Fibroblast of mammary gland (primary cell): ENCODE data around the gene MROH2A.
"Not testable (repeated sequence)": the region's sequence is repeated elsewhere in the genome, so short reads cannot be mapped to it uniquely, and the experiment has no call there.

Source experiments
- DNase-seq: peaks from one replicate; pipeline ENCODE4 v3.0.0-alpha.2; 2010; ENCODE audit warnings: low read depth
- H3K4me3 ChIP-seq: 2 replicates; pipeline ENCODE4 v1.5.1; 2011; ENCODE audit warnings: low read depth, mild to moderate bottlenecking, low read length, moderate library complexity; ENCODE audit not compliant: control insufficient read depth
- CTCF ChIP-seq: conservative IDR thresholded peaks from 2 replicates; pipeline ENCODE4 v1.5.1; 2011; ENCODE audit warnings: low read depth, low read length, inconsistent platforms; ENCODE audit not compliant: control insufficient read depth, insufficient read depth

MROH2A gene

GRCh38 chr2:233778030-233778429 lies at the start of gene MROH2A:
MROH2A (plus strand) TSS chr2:233778330; CDS start chr2:233779359, 1,029 bp downstream.
- H3K4me3 ChIP-seq, result no peak within 1 kb of the TSS
- no peak for DNase-seq
- no peak for TF ChIP-seq CTCF

GRCh38 chr2:233728723-233729301 lies 49.3 kb upstream of the MROH2A start, which contains the start of gene UGT1A3:
UGT1A3 (plus strand) TSS chr2:233729042; CDS start chr2:233729127, 85 bp downstream.
- no peak for DNase-seq
- TF ChIP-seq CTCF, result no peak
- H3K4me3 ChIP-seq, result no peak within 1 kb of the TSS

GRCh38 chr2:233736868-233737653 lies 41.1 kb upstream of the MROH2A start:
- not testable (repeated sequence) for DNase-seq, H3K4me3 ChIP-seq

- TF ChIP-seq CTCF, result no peak
- DNase-seq, result no peak
- no peak overlapping the region for H3K4me3 ChIP-seq
Observed at GRCh38 chr2:233740870-233741269, 37.3 kb upstream of the MROH2A start.

- no peak for DNase-seq
- H3K4me3 ChIP-seq, result no peak overlapping the region
- no peak for TF ChIP-seq CTCF
Observed at GRCh38 chr2:233743464-233744259, 34.5 kb upstream of the MROH2A start.

- no peak overlapping the region for H3K4me3 ChIP-seq
- TF ChIP-seq CTCF, result no peak
- DNase-seq, result no peak
Observed at GRCh38 chr2:233745073-233745755, 32.9 kb upstream of the MROH2A start.

- not testable (repeated sequence) for DNase-seq, H3K4me3 ChIP-seq
Observed at GRCh38 chr2:233745838-233746237, 32.3 kb upstream of the MROH2A start.
